Ectodermal cell (in vitro differentiated cells): ENCODE measurements around the gene UTF1.

Experiments used
- H3K27ac ChIP-seq: 2 replicates; pipeline ENCODE4 v1.7.0; 2013; ENCODE audit warnings: mild to moderate bottlenecking, low read depth, low read length; ENCODE audit not compliant: insufficient read depth, poor library complexity, severe bottlenecking
- H3K27me3 ChIP-seq: 2 replicates; pipeline ENCODE4 v1.7.0; 2013; ENCODE audit warnings: mild to moderate bottlenecking, low read length; ENCODE audit not compliant: insufficient read depth, control insufficient read depth, poor library complexity, severe bottlenecking
- H3K36me3 ChIP-seq: one replicate; pipeline ENCODE4 v1.7.0; 2013; ENCODE audit warnings: low read length; ENCODE audit not compliant: control insufficient read depth, insufficient read depth
- H3K4me1 ChIP-seq: one replicate; pipeline ENCODE4 v1.7.0; 2013; ENCODE audit warnings: low read length; ENCODE audit not compliant: control insufficient read depth, insufficient read depth
- H3K4me3 ChIP-seq: 2 replicates; pipeline ENCODE4 v1.7.0; 2013; ENCODE audit warnings: low read depth, low read length, control low read depth; ENCODE audit not compliant: insufficient read depth
- H3K9me3 ChIP-seq: 2 replicates; pipeline ENCODE4 v1.7.0; 2013; ENCODE audit warnings: mild to moderate bottlenecking, low read length, moderate library complexity; ENCODE audit not compliant: control insufficient read depth
- WGBS, 2 experiments: methylation state at CpG; one replicate each; pipeline ENCODE4 v1.1.7; 2013; ENCODE audit warnings: missing lambda C conversion rate in 2 of 2; 5-methylcytosine and 5-hydroxymethylcytosine counted together

Gene UTF1

DNA sequence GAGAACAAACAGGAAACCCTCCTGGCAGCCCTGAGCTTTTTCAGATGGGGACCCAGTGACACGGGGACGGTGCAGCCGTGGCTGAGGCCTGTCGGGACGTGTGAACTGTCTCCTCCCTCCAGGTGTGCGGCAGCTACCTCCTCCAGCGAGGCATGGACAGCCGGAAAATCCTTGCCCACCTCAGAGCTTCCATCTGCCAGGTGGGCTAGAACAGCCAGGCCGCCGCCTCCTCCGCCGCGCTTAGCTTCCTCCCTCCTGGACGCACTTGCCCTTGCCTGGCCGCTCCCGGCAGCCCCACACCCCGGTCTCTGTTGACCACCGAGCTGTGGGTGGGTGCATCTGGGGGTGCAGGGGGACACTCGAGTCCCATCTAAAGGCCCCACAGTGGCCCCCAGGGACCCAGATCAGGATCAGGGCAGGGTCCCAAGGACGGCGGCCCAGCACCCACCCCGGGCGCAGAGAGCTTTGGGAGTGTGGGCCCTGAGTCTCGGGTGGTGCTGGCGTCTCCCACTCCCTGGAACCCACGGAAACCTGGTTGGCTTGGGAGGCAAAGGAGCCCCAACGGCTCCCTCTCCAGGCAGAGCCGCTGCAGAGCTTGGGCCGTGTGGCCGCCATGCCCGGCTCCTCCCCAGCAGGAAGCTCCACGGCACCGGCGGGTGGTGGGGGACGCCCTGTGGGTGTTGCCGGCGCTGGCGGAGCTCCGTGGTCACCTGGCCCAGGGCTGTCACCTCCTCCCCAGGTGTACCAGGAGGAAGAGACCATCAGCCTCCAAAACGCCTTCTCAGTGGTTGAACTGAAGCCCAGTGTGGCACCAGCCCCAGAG lies 32.9 kb upstream of the UTF1 start:
- H3K4me1 ChIP-seq, result peaks cover 11% of the 10 kb centered on the region
- 93 to 94% methylated on average over 40 of the region's 40 CpGs for WGBS, 2 experiments
- no peaks in the 10 kb centered on the region for H3K9me3 ChIP-seq
- H3K27ac ChIP-seq, result no peak overlapping the region
- H3K36me3 ChIP-seq, result no peaks in the 10 kb centered on the region
- no peaks in the 10 kb centered on the region for H3K27me3 ChIP-seq
- no peak overlapping the region for H3K4me3 ChIP-seq

DNA sequence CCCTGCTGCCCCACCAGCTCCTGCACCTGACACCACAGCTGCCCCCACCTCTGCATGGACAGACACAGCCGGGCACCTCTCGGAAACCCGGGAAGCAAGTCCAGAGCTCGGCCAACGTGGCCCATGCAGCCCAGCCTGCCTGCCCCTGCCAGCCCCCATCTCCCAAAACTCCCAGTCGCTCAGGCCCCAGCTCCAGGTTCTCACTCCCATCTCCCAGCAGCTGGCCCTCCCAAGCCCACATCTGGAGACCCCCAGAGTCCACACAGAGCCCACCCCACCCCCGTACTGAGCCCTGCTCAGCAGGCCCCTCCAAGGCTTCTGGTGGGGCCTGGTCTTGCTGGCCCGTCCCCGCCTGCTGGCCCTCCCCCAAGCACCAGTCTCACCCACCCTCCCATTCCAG lies 32.2 kb upstream of the UTF1 start:
- WGBS, 2 experiments, result 91 to 92% methylated on average over 9 of the region's 9 CpGs
- no peak overlapping the region for H3K27ac ChIP-seq
- peaks cover 11% of the 10 kb centered on the region for H3K4me1 ChIP-seq
- H3K36me3 ChIP-seq, result no peaks in the 10 kb centered on the region
- H3K4me3 ChIP-seq, result no peak overlapping the region
- H3K27me3 ChIP-seq, result no peaks in the 10 kb centered on the region
- H3K9me3 ChIP-seq, result no peaks in the 10 kb centered on the region

DNA sequence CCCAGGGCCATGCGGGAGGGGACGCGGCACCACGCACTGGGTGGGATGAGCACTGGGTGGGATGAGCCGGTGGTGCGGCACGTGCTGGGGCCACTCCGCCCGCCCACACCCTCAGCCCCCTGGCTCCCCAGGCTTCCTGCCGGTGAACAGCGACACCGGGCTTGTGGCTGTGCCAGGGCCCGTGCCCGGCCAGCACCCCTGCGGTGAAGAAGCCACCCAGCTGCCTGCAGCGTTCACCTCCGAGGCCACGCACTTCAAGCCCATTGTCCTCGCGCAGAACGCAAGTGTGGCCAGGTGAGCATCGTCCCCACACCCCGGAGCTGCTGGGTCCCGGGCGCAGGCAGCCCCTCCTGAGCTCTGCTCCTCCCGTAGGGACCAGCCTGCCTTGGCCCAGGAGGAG lies 31.8 kb upstream of the UTF1 start:
- H3K27ac ChIP-seq, result no peak overlapping the region
- H3K9me3 ChIP-seq, result no peaks in the 10 kb centered on the region
- no peaks in the 10 kb centered on the region for H3K36me3 ChIP-seq
- WGBS, 2 experiments, result 95 to 96% methylated on average over 26 of the region's 26 CpGs
- peaks cover 11% of the 10 kb centered on the region for H3K4me1 ChIP-seq
- H3K4me3 ChIP-seq, result no peak overlapping the region
- H3K27me3 ChIP-seq, result no peaks in the 10 kb centered on the region

GRCh38 chr10:133198621-133199487 lies 31.2 kb upstream of the UTF1 start:
- WGBS, 2 experiments, result 94% methylated on average over 54 of the region's 54 CpGs
- Histone ChIP-seq H3K27ac (no peak overlapping the region), H3K27me3 (no peaks in the 10 kb centered on the region), H3K4me1 (peaks cover 11% of the 10 kb centered on the region), H3K4me3 (no peak overlapping the region), H3K9me3 (no peaks in the 10 kb centered on the region), H3K36me3 (no peaks in the 10 kb centered on the region)

GRCh38 chr10:133199488-133199885 lies 30.5 kb upstream of the UTF1 start:
- Histone ChIP-seq H3K4me3 (no peak overlapping the region), H3K9me3 (no peaks in the 10 kb centered on the region), H3K27ac (no peak overlapping the region), H3K27me3 (no peaks in the 10 kb centered on the region), H3K36me3 (no peaks in the 10 kb centered on the region), H3K4me1 (peaks cover 11% of the 10 kb centered on the region)
- 87% methylated on average over 13 of the region's 13 CpGs for WGBS, 2 experiments

GRCh38 chr10:133199992-133200611 lies 29.9 kb upstream of the UTF1 start:
- no peaks in the 10 kb centered on the region for H3K9me3 ChIP-seq
- WGBS, 2 experiments, result 74 to 78% methylated on average over 38 of the region's 38 CpGs
- peaks cover 11% of the 10 kb centered on the region for H3K4me1 ChIP-seq
- H3K27ac ChIP-seq, result no peak overlapping the region
- H3K36me3 ChIP-seq, result no peaks in the 10 kb centered on the region
- H3K27me3 ChIP-seq, result no peaks in the 10 kb centered on the region
- no peak overlapping the region for H3K4me3 ChIP-seq

DNA sequence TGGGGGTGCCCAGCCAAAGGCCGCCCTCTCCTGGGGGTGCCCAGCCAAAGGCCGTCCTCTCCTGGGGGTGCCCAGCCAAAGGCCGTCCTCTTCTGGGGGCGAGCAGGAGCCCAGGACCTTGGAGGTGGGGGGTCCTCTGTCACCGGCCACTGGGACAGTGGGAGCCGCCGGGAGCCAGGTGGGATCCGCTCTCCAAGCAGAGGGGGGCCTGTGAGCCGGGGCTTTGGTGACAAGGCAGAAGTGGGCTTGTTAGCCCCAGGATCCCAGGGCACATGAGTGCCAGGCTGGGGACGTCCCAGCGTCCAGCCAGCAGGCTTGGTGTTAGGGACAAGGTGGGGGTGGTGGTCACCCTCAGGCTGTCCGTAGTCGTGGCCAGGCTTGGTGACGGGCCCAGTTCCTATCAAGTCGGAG lies 29.4 kb upstream of the UTF1 start:
- H3K9me3 ChIP-seq, result no peaks in the 10 kb centered on the region
- H3K4me3 ChIP-seq, result no peak overlapping the region
- H3K36me3 ChIP-seq, result no peaks in the 10 kb centered on the region
- peaks cover 11% of the 10 kb centered on the region for H3K4me1 ChIP-seq
- WGBS, 2 experiments, result 93 to 95% methylated on average over 15 of the region's 15 CpGs
- H3K27ac ChIP-seq, result no peak overlapping the region
- H3K27me3 ChIP-seq, result no peaks in the 10 kb centered on the region

DNA sequence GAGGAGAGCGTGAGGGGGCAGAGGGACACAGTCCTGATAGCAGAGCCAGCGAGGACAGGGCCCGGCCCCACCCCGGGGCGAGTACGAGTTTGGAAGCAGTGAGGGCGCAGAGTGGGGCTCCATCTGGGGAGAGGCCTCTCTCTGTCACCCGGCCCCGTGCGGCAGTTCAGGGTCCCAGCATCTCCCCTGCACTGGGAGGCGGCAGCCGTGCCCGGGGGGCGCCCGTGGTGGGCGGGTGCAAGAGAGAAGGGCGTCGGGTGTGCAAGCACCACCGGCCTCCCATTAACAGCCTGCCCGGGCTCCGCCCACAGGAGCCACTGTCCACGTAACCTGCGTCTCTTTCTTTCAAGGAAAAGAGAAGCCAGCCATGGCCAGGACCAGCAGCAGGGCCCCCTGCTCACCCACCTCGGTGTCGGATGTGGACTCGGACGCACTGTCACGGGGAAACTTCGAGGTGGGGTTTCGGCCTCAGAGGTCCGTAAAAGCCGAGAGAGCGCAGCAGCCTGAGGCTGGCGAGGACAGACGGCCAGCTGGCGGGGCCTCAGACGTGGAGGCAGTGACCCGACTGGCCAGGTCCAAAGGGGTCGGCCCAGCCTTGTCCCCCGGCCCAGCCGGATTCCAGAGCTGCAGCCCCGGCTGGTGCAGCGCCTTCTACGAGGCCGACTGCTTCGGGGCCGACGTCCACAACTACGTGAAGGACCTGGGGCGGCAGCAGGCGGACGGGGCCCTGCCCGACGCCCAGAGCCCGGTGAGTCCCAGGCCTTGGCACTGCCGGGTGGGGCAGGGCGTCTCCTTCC lies 28.7 kb upstream of the UTF1 start:
- Histone ChIP-seq H3K9me3 (no peaks in the 10 kb centered on the region), H3K36me3 (no peaks in the 10 kb centered on the region), H3K27ac (no peak overlapping the region), H3K4me3 (no peak overlapping the region), H3K27me3 (no peaks in the 10 kb centered on the region), H3K4me1 (peaks cover 11% of the 10 kb centered on the region)
- WGBS, 2 experiments, result 93% methylated on average over 57 of the region's 57 CpGs

DNA sequence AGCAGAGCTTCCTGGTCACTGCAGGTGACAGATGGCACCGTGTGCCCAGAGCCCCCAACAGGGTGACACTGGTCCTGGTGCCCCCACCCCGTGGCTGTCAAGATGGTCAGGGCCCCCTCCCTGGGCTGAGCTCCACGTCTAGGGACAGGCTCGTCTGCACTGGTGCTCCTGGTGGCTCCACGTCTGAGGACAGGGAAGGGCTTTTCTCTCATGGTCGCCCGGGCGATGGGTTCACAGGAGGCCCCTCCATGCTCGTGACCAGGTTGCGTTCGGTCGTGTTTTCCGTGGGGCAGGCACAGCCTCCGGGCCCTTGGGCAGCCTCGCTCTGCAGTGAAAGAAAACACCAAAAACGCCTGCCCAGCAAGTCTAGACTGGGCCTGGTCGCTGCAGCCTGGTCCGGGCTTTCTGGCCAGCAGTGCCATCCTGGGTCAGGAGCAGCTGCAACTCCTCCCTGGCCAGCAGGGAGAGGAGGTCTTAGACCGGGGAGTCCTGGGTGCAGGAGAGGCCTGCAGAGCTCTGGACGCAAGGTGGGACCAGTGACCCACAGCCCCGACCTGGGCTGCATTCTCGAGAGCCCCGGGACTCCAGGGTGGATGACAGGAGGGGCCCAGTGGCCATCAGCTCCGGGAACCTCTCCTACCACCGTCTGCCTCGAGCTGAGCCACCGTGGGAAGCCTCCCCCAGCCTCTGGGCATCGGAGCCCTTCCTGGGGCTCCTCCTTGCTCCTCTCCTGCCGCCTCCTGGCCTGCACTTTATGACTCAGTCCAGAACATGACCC lies 27.9 kb upstream of the UTF1 start:
- 89% methylated on average over 29 of the region's 29 CpGs for WGBS, 2 experiments
- no peak overlapping the region for H3K27ac ChIP-seq
- H3K4me3 ChIP-seq, result no peak overlapping the region
- H3K36me3 ChIP-seq, result no peaks in the 10 kb centered on the region
- H3K27me3 ChIP-seq, result no peaks in the 10 kb centered on the region
- peaks cover 11% of the 10 kb centered on the region for H3K4me1 ChIP-seq
- no peaks in the 10 kb centered on the region for H3K9me3 ChIP-seq
